ENCODE measurements around the gene GDPD3. TPM values are rescaled to one million over a fixed set of nuclear protein-coding genes. Genes with fewer than 3 reads are reported as not detected.
A peak's percentile ranks its signal among the peaks of the same experiment; 100 is the strongest.

Gene GDPD3
- total RNA-seq, 1 donor from 2014 or later: 6.1 TPM

- ChIA-PET CTCF (interaction anchor here (0.6 to 2.8 kb wide), 19 partner anchors 10 to 604 kb away, joined by 3 to 33 read pairs (median 5); partner anchors contain the start of genes ALDOA, CORO1A, PPP4C and TAOK2), POLR2A (interaction anchor here (0.6 to 8.7 kb wide), 32 partner anchors 10 to 1270 kb away, joined by 3 to 335 read pairs (median 4); partner anchors contain the start of genes ALDOA, ATXN2L, CORO1A and DCTPP1)
- intact Hi-C loops (cut with micrococcal nuclease): loop anchor here (1.0 to 5.0 kb wide), 13 partner anchors 16 to 567 kb away; partner anchors contain the start of genes ALDOA, CORO1A, HIRIP3 and INO80E
- TF ChIP-seq CTCF (IDR thresholded peaks at IDR 0.05): no peak
- Mint-ChIP-seq H3K36me3 (ENCODE audit: low read depth) (peaks cover 31% of the 10 kb centered on the region), H3K27ac (peak overlapping the region; percentile 94), H3K4me1 (peaks cover 52% of the 10 kb centered on the region), H3K27me3 (no peaks in the 10 kb centered on the region), H3K4me3 (peak overlapping the region; percentile 89), H3K9me3 (peaks cover 3% of the 10 kb centered on the region)
- DNase-seq (peak; percentile 76), ATAC-seq (ENCODE audit: low read depth) (peak; percentile 56)
Measured at GRCh38 chr16:30092373-30093010, 20.8 kb downstream of the GDPD3 start.

GRCh38 chr16:30091474-30092372, 21.6 kb downstream of the GDPD3 start, which contains the start of gene TBX6:
TBX6 (minus strand) TSS chr16:30091924; CDS start chr16:30091193, 731 bp downstream.
- DNase-seq (peak; percentile 93), ATAC-seq (ENCODE audit: low read depth) (peak; percentile 77)
- peak; percentile 67 for TF ChIP-seq CTCF (IDR thresholded peaks at IDR 0.05)
- H3K36me3 Mint-ChIP-seq (ENCODE audit: low read depth): peaks cover 28% of the 10 kb centered on the region
- H3K27ac Mint-ChIP-seq: peak within 1 kb of the TSS; percentile 94
- intact Hi-C loops (cut with micrococcal nuclease): loop anchor here (1.0 to 5.0 kb wide), 13 partner anchors 15 to 568 kb away; partner anchors contain the start of genes ALDOA, CORO1A, HIRIP3 and INO80E
- H3K27me3 Mint-ChIP-seq: no peaks in the 10 kb centered on the region
- CTCF ChIA-PET: interaction anchor here (0.8 to 2.8 kb wide), 19 partner anchors 10 to 567 kb away, joined by 3 to 33 read pairs (median 5); partner anchors contain the start of genes ALDOA, CORO1A, PPP4C and TAOK2
- peak within 1 kb of the TSS; percentile 89 for H3K4me3 Mint-ChIP-seq
- peaks cover 50% of the 10 kb centered on the region for H3K4me1 Mint-ChIP-seq
- no peaks in the 10 kb centered on the region for H3K9me3 Mint-ChIP-seq
- POLR2A ChIA-PET: interaction anchor here (0.5 to 8.7 kb wide), 29 partner anchors 10 to 1269 kb away, joined by 3 to 335 read pairs (median 4); partner anchors contain the start of genes ALDOA, ATXN2L, CORO1A and DCTPP1

- CTCF ChIA-PET: interaction anchor here (0.8 to 2.8 kb wide), 6 partner anchors 9 to 319 kb away, joined by 3 to 33 read pairs (median 7); partner anchors contain the start of gene CORO1A
- POLR2A ChIA-PET: interaction anchor here (1.0 to 8.7 kb wide), 9 partner anchors 9 to 287 kb away, joined by 3 to 335 read pairs (median 13); partner anchors contain the start of genes ALDOA, CORO1A, KCTD13 and MAPK3
- TF ChIP-seq CTCF (IDR thresholded peaks at IDR 0.05): no peak
- Mint-ChIP-seq H3K4me1 (peaks cover 51% of the 10 kb centered on the region), H3K27me3 (no peaks in the 10 kb centered on the region), H3K9me3 (no peaks in the 10 kb centered on the region), H3K36me3 (ENCODE audit: low read depth) (peaks cover 31% of the 10 kb centered on the region), H3K4me3 (peak overlapping the region; percentile 46), H3K27ac (peak overlapping the region; percentile 35)
- DNase-seq (no peak), ATAC-seq (ENCODE audit: low read depth) (no peak)
- intact Hi-C loops (cut with micrococcal nuclease): loop anchor here (5.0 kb wide), 2 partner anchors 93 to 437 kb away; partner anchors contain the start of genes HIRIP3, INO80E and ZNF768
Measured at GRCh38 chr16:30090610-30091331, 22.6 kb downstream of the GDPD3 start.

GRCh38 chr16:30088832-30089624, 24.3 kb downstream of the GDPD3 start:
- ATAC-seq (ENCODE audit: low read depth): no peak
- H3K4me3 Mint-ChIP-seq: no peak overlapping the region
- peaks cover 27% of the 10 kb centered on the region for H3K36me3 Mint-ChIP-seq (ENCODE audit: low read depth)
- intact Hi-C loops (cut with micrococcal nuclease): no loop called here
- no peak for TF ChIP-seq CTCF (IDR thresholded peaks at IDR 0.05)
- peaks cover 34% of the 10 kb centered on the region for H3K4me1 Mint-ChIP-seq
- DNase-seq: no peak
- H3K9me3 Mint-ChIP-seq: no peaks in the 10 kb centered on the region
- POLR2A ChIA-PET: interaction anchor here (0.7 to 8.7 kb wide), 4 partner anchors 10 to 96 kb away, joined by 3 to 335 read pairs (median 60); partner anchors contain the start of genes ALDOA, CORO1A and MAPK3
- no peaks in the 10 kb centered on the region for H3K27me3 Mint-ChIP-seq
- H3K27ac Mint-ChIP-seq: no peak overlapping the region
- CTCF ChIA-PET: no interaction called here

Data from activated B cell treated with CpG ODN at 0.5 μM for 24 hours (primary cell).